ENCODE measurements around the gene PLSCR2.
"Not testable (repeated sequence)": the region's sequence is repeated elsewhere in the genome, so short reads cannot be mapped to it uniquely, and the experiment has no call there.

Gene PLSCR2

GRCh38 chr3:146416366-146416765 is 53.0 kb downstream of the PLSCR2 start:
- DNase-seq (ENCODE audit: low read depth), result no peak

- no peak for DNase-seq (ENCODE audit: low read depth)
These were observed 55.4 kb downstream of the PLSCR2 start for GRCh38 chr3:146414010-146414409.

GRCh38 chr3:146412711-146413110 is 56.6 kb downstream of the PLSCR2 start:
- not testable (repeated sequence) for DNase-seq (ENCODE audit: low read depth)

GRCh38 chr3:146407956-146408355 is 61.4 kb downstream of the PLSCR2 start:
- DNase-seq (ENCODE audit: low read depth), result no peak

- DNase-seq (ENCODE audit: low read depth), result no peak
These were observed 64.9 kb downstream of the PLSCR2 start for GRCh38 chr3:146404436-146404835.

- no peak for DNase-seq (ENCODE audit: low read depth)
These were observed 65.6 kb downstream of the PLSCR2 start for GRCh38 chr3:146403792-146404191.

GRCh38 chr3:146396792-146397191 is 72.6 kb downstream of the PLSCR2 start:
- DNase-seq (ENCODE audit: low read depth), result no peak

- DNase-seq (ENCODE audit: low read depth), result no peak
These were observed 74.2 kb downstream of the PLSCR2 start for GRCh38 chr3:146395164-146395563.

GRCh38 chr3:146390957-146391356 is 78.4 kb downstream of the PLSCR2 start:
- DNase-seq (ENCODE audit: low read depth), result no peak

GRCh38 chr3:146390006-146390772 is 79.2 kb downstream of the PLSCR2 start:
- DNase-seq (ENCODE audit: low read depth), result no peak

GRCh38 chr3:146387566-146387965 is 81.8 kb downstream of the PLSCR2 start:
- DNase-seq (ENCODE audit: low read depth), result no peak

- DNase-seq (ENCODE audit: low read depth), result no peak
These were observed 82.4 kb downstream of the PLSCR2 start for GRCh38 chr3:146386936-146387335.

GRCh38 chr3:146384786-146385185 is 84.6 kb downstream of the PLSCR2 start:
- no peak for DNase-seq (ENCODE audit: low read depth)

Data from activated T-helper 9 cell treated with anti-CD3 and anti-CD28 coated beads, Interleukin-2, amount 50 U/mL, for 16 hours (primary cell).